Fibroblast of the conjunctiva (primary cell): ENCODE results near the gene DIP2C.
"Not testable (repeated sequence)": the region's sequence is repeated elsewhere in the genome, so short reads cannot be mapped to it uniquely, and the experiment has no call there.

ENCODE experiments used
- DNase-seq: peaks from one replicate; pipeline ENCODE4 v3.0.0-alpha.2; 2010; ENCODE audit warnings: low read depth

The DIP2C gene

GRCh38 chr10:659688-660141 lies 29.8 kb downstream of the DIP2C start:
- DNase-seq, result no peak

GRCh38 chr10:657816-658350 lies 31.6 kb downstream of the DIP2C start:
- DNase-seq, result not testable (repeated sequence)

- no peak for DNase-seq
These were observed 32.6 kb downstream of the DIP2C start for GRCh38 chr10:656883-657282.

GRCh38 chr10:655184-655583 lies 34.3 kb downstream of the DIP2C start:
- DNase-seq, result no peak

- no peak for DNase-seq
These were observed 34.8 kb downstream of the DIP2C start for GRCh38 chr10:654647-654996.

- DNase-seq, result no peak
These were observed 35.3 kb downstream of the DIP2C start for GRCh38 chr10:653991-654646.

- DNase-seq, result not testable (repeated sequence)
These were observed 36.5 kb downstream of the DIP2C start for GRCh38 chr10:652832-653459.

- DNase-seq, result no peak
These were observed 37.2 kb downstream of the DIP2C start for GRCh38 chr10:652233-652632.

- no peak for DNase-seq
These were observed 37.8 kb downstream of the DIP2C start for GRCh38 chr10:651692-652091.

- no peak for DNase-seq
These were observed 38.4 kb downstream of the DIP2C start for GRCh38 chr10:650886-651615.

GRCh38 chr10:650441-650851 lies 39.0 kb downstream of the DIP2C start:
- DNase-seq, result no peak

- no peak for DNase-seq
These were observed 39.5 kb downstream of the DIP2C start for GRCh38 chr10:649798-650440.

GRCh38 chr10:649445-649797 lies 40.0 kb downstream of the DIP2C start:
- no peak for DNase-seq

GRCh38 chr10:647019-647418 lies 42.4 kb downstream of the DIP2C start:
- not testable (repeated sequence) for DNase-seq

GRCh38 chr10:646118-646524 lies 43.3 kb downstream of the DIP2C start:
- no peak for DNase-seq

GRCh38 chr10:644943-645334 lies 44.5 kb downstream of the DIP2C start:
- DNase-seq, result no peak

GRCh38 chr10:644076-644942 lies 45.2 kb downstream of the DIP2C start:
- no peak for DNase-seq

GRCh38 chr10:642186-642890 lies 47.1 kb downstream of the DIP2C start:
- no peak for DNase-seq

- DNase-seq, result no peak
These were observed 48.1 kb downstream of the DIP2C start for GRCh38 chr10:641149-642010.

GRCh38 chr10:640673-641045 lies 48.8 kb downstream of the DIP2C start:
- no peak for DNase-seq
